H9 (cell line): ENCODE measurements around the gene SP140. TPM values are rescaled to one million over a fixed set of nuclear protein-coding genes. Genes with fewer than 3 reads are reported as not detected.

ENCODE experiments used
- DNase-seq: peaks from one replicate; pipeline ENCODE4 v3.0.0-alpha.2; 2017
- H2AFZ ChIP-seq: one replicate; pipeline ENCODE4 v1.6.1; 2013; ENCODE audit warnings: mild to moderate bottlenecking, low read length, control low read depth, moderate library complexity
- H2AK5ac ChIP-seq: 2 replicates; pipeline ENCODE4 v1.6.1; 2013; ENCODE audit warnings: low read length, control low read depth, mixed read lengths; ENCODE audit not compliant: insufficient read length
- H2BK120ac ChIP-seq: one replicate; pipeline ENCODE4 v1.6.1; 2013; ENCODE audit warnings: low read depth, mild to moderate bottlenecking, low read length, control low read depth, inconsistent platforms; ENCODE audit not compliant: poor library complexity, severe bottlenecking
- H2BK12ac ChIP-seq: 2 replicates; pipeline ENCODE4 v1.6.1; 2013; ENCODE audit warnings: low read length, control low read depth, mixed read lengths, low read depth; ENCODE audit not compliant: insufficient read length
- H2BK15ac ChIP-seq: 2 replicates; pipeline ENCODE4 v1.6.1; 2013; ENCODE audit warnings: low read depth, low read length, control low read depth
- H2BK20ac ChIP-seq: one replicate; pipeline ENCODE4 v1.6.1; 2013; ENCODE audit warnings: low read depth, mild to moderate bottlenecking, low read length, control low read depth, inconsistent platforms; ENCODE audit not compliant: poor library complexity, severe bottlenecking
- H2BK5ac ChIP-seq: 2 replicates; pipeline ENCODE4 v1.6.1; 2013; ENCODE audit warnings: low read length, control low read depth, mixed read lengths; ENCODE audit not compliant: insufficient read length
- H3K14ac ChIP-seq: 2 replicates; pipeline ENCODE4 v1.6.1; 2013; ENCODE audit warnings: low read length, control low read depth; ENCODE audit not compliant: insufficient read depth
- H3K18ac ChIP-seq: 2 replicates; pipeline ENCODE4 v1.6.1; 2013; ENCODE audit warnings: low read depth, mild to moderate bottlenecking, mixed read lengths, low read length, control low read depth; ENCODE audit not compliant: insufficient read length
- H3K23ac ChIP-seq: 2 replicates; pipeline ENCODE4 v1.6.1; 2013; ENCODE audit warnings: low read length, control low read depth, mixed read lengths, low read depth; ENCODE audit not compliant: insufficient read length
- H3K23me2 ChIP-seq: 2 replicates; pipeline ENCODE4 v1.6.1; 2013; ENCODE audit warnings: low read depth, mild to moderate bottlenecking, mixed read lengths, low read length, control low read depth; ENCODE audit not compliant: insufficient read length, poor library complexity, severe bottlenecking
- H3K27ac ChIP-seq: 2 replicates; pipeline ENCODE4 v1.5.1; 2013; ENCODE audit warnings: low read length, control low read depth, mixed read lengths, low read depth; ENCODE audit not compliant: insufficient read length
- H3K27me3 ChIP-seq: 2 replicates; pipeline ENCODE4 v1.6.1; 2013; ENCODE audit warnings: low read length, control low read depth, inconsistent platforms; ENCODE audit not compliant: insufficient read depth
- H3K4ac ChIP-seq: 2 replicates; pipeline ENCODE4 v1.6.1; 2013; ENCODE audit warnings: low read depth, mild to moderate bottlenecking, control low read depth, inconsistent platforms, low read length, moderate library complexity
- H3K4me1 ChIP-seq: 2 replicates; pipeline ENCODE4 v1.6.1; 2013; ENCODE audit warnings: low read length, control low read depth, inconsistent platforms; ENCODE audit not compliant: insufficient read depth
- H3K4me2 ChIP-seq: 2 replicates; pipeline ENCODE4 v1.6.1; 2013; ENCODE audit warnings: low read length, control low read depth, mixed read lengths; ENCODE audit not compliant: insufficient read length, insufficient read depth
- H3K56ac ChIP-seq: 2 replicates; pipeline ENCODE4 v1.6.1; 2013; ENCODE audit warnings: low read depth, mild to moderate bottlenecking, mixed read lengths, low read length, control low read depth; ENCODE audit not compliant: insufficient read length
- H3K79me1 ChIP-seq: 2 replicates; pipeline ENCODE4 v1.6.1; 2013; ENCODE audit warnings: low read depth, mild to moderate bottlenecking, moderate library complexity, low read length, control low read depth, inconsistent platforms; ENCODE audit not compliant: insufficient read depth, poor library complexity, severe bottlenecking
- H3K79me2 ChIP-seq: 2 replicates; pipeline ENCODE4 v1.6.1; 2013; ENCODE audit warnings: low read length, control low read depth, inconsistent platforms; ENCODE audit not compliant: insufficient read depth
- H3K9ac ChIP-seq: 2 replicates; pipeline ENCODE4 v1.6.1; 2013; ENCODE audit warnings: low read length, control low read depth, mixed read lengths; ENCODE audit not compliant: insufficient read length; ENCODE audit errors: extremely low read depth
- H3K9me3 ChIP-seq: one replicate; pipeline ENCODE4 v1.6.1; 2013; ENCODE audit warnings: low read depth, low read length, inconsistent platforms; ENCODE audit not compliant: control insufficient read depth
- H3T11ph ChIP-seq: one replicate; pipeline ENCODE4 v1.6.1; 2013; ENCODE audit warnings: mild to moderate bottlenecking, low read length, control low read depth, inconsistent platforms
- H4K20me1 ChIP-seq: one replicate; pipeline ENCODE4 v1.6.1; 2013; ENCODE audit not compliant: control insufficient read depth, insufficient read length, insufficient read depth
- H4K5ac ChIP-seq: 2 replicates; pipeline ENCODE4 v1.6.1; 2013; ENCODE audit warnings: low read depth, mild to moderate bottlenecking, mixed read lengths, low read length, control low read depth; ENCODE audit not compliant: insufficient read length
- H4K8ac ChIP-seq: replicated peaks from 2 replicates; pipeline ENCODE4 v1.6.1; 2013; ENCODE audit warnings: low read length, control low read depth, mixed read lengths, low read depth; ENCODE audit not compliant: insufficient read length
- H4K91ac ChIP-seq: 2 replicates; pipeline ENCODE4 v1.6.1; 2013; ENCODE audit warnings: low read depth, mild to moderate bottlenecking, moderate library complexity, mixed read lengths, low read length, control low read depth; ENCODE audit not compliant: insufficient read length
- H3K27ac Mint-ChIP-seq, 3 experiments: 2 replicates in 2 of 3; 3 replicates in 1 of 3; pipeline ENCODE4 v1.8.0; 2020 to 2021; ENCODE audit warnings: mixed read lengths in 3 of 3, mild to moderate bottlenecking in 1 of 3, moderate library complexity in 1 of 3
- H3K27me3 Mint-ChIP-seq: 2 replicates; pipeline ENCODE4 v1.8.0; 2021; ENCODE audit warnings: low read depth, mild to moderate bottlenecking, moderate library complexity, mixed read lengths
- H3K36me3 Mint-ChIP-seq, 3 experiments: 2 replicates in 2 of 3; 3 replicates in 1 of 3; pipeline ENCODE4 v1.8.0; 2020 to 2021; ENCODE audit warnings: low read depth in 3 of 3, mixed read lengths in 3 of 3; ENCODE audit not compliant: insufficient read depth in 1 of 3
- H3K4me1 Mint-ChIP-seq, 2 experiments: 2 replicates each; pipeline ENCODE4 v1.8.0; 2020; ENCODE audit warnings: mixed read lengths in 2 of 2
- H3K4me3 Mint-ChIP-seq, 2 experiments: 2 replicates in 1 of 2; 3 replicates in 1 of 2; pipeline ENCODE4 v1.8.0; 2020 to 2021; ENCODE audit warnings: mild to moderate bottlenecking in 2 of 2, mixed read lengths in 2 of 2, moderate library complexity in 1 of 2
- H3K9me3 Mint-ChIP-seq, 2 experiments: 2 replicates in 1 of 2; 3 replicates in 1 of 2; pipeline ENCODE4 v1.8.0; 2020; ENCODE audit warnings: mild to moderate bottlenecking in 2 of 2, mixed read lengths in 2 of 2, moderate library complexity in 1 of 2
- CTCF ChIP-seq: fragments of 200-600 bp; sonication (generic); conservative IDR thresholded peaks from 3 replicates; pipeline ENCODE4 v1.8.0; 2021; ENCODE audit warnings: antibody characterized with exemption, mild to moderate bottlenecking
- WGBS: extraction: QIAGEN DNeasy Blood & Tissue Kit; methylation state at CpG from one replicate; pipeline ENCODE4 v1.1.7; 2013; ENCODE audit warnings: missing lambda C conversion rate, low lambda C conversion rate, mixed read lengths; ENCODE audit not compliant: insufficient read length; ENCODE audit errors: extremely low coverage; 5-methylcytosine and 5-hydroxymethylcytosine counted together
- total RNA-seq: library from RNA; stranded (reverse); gene quantifications from 2 replicates; pipeline ENCODE4 v1.2.1, GENCODE V29; 2021

SP140 gene
- total RNA-seq, 1 experiment from 2014 or later: 0.31 TPM

- no peak overlapping the region for H2BK5ac ChIP-seq
- H4K5ac ChIP-seq: no peak overlapping the region
- no peak for TF ChIP-seq CTCF
- no peaks in the 10 kb centered on the region for H4K20me1 ChIP-seq
- Mint-ChIP-seq H3K27ac (peak overlapping the region in 1 of 3 experiments; percentile 19; a peak in 1 of 7 replicates), H3K4me1 (peaks cover 24 to 27% of the 10 kb centered on the region in 2 experiments), H3K27me3 (peaks cover 12% of the 10 kb centered on the region), H3K36me3 (peaks cover 0 to 14% (median 9%) of the 10 kb centered on the region in 3 experiments; a peak in 5 of 7 replicates), H3K9me3 (peaks cover 3 to 4% of the 10 kb centered on the region in 2 experiments; a peak in 2 of 5 replicates), H3K4me3 (no peak overlapping the region)
- no peak overlapping the region for H2BK15ac ChIP-seq
- peaks cover 4% of the 10 kb centered on the region for H3K4me1 ChIP-seq
- no peak overlapping the region for H3K23ac ChIP-seq
- no peak overlapping the region for H3K4me2 ChIP-seq
- H3K18ac ChIP-seq: no peak overlapping the region
- no peaks in the 10 kb centered on the region for H3K79me1 ChIP-seq
- H2BK12ac ChIP-seq: no peak overlapping the region
- H3K23me2 ChIP-seq: no peaks in the 10 kb centered on the region
- H4K91ac ChIP-seq: no peak overlapping the region
- no peaks in the 10 kb centered on the region for H3K79me2 ChIP-seq
- H3K4ac ChIP-seq: no peak overlapping the region
- no peak overlapping the region for H3T11ph ChIP-seq
- no peak overlapping the region for H3K27ac ChIP-seq
- H2BK20ac ChIP-seq: no peak overlapping the region
- no peaks in the 10 kb centered on the region for H3K9me3 ChIP-seq
- DNase-seq: no peak
- no peaks in the 10 kb centered on the region for H3K27me3 ChIP-seq
- H3K56ac ChIP-seq: no peak overlapping the region
- H3K14ac ChIP-seq: no peak overlapping the region
- H2AK5ac ChIP-seq: no peak overlapping the region
- no peak overlapping the region for H2BK120ac ChIP-seq
- no peak overlapping the region for H2AFZ ChIP-seq
- H3K9ac ChIP-seq: no peak overlapping the region
- WGBS: no CpG with 5 or more reads among the region's 7 CpGs
- no peak overlapping the region for H4K8ac ChIP-seq
These were observed 46.7 kb upstream of the SP140 start for GRCh38 chr2:230178546-230179485.
